LNCAP (cell line): ENCODE data around the gene NCK1.

Source experiments
- TF ChIP-seq, protein P1 (sequence below): fragments of 450-650 bp; IDR thresholded peaks from 2 replicates; pipeline ENCODE4 v1.5.1; 2017; ENCODE audit warnings: mild to moderate bottlenecking

Gene NCK1

DNA sequence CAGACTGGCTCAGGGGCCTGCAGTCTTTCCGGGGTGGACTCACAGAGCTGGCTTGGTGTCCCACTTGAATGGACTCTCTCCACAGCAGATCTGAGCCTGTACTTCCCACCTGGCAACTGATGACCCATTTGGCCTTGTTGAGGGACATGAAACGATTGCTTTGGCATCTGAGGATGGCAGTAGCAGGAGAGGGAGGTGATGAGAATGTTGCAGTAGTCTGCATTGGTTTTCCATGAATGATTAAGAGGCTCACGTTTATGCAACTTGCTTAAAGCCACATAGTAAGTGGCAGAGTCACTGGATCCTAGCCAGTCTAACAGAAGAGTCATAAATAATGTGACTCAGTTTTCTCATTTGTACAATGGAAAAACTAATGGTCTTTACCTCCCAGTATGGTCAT lies 117.7 kb downstream of the NCK1 start:
- TF ChIP-seq, protein P1, sequence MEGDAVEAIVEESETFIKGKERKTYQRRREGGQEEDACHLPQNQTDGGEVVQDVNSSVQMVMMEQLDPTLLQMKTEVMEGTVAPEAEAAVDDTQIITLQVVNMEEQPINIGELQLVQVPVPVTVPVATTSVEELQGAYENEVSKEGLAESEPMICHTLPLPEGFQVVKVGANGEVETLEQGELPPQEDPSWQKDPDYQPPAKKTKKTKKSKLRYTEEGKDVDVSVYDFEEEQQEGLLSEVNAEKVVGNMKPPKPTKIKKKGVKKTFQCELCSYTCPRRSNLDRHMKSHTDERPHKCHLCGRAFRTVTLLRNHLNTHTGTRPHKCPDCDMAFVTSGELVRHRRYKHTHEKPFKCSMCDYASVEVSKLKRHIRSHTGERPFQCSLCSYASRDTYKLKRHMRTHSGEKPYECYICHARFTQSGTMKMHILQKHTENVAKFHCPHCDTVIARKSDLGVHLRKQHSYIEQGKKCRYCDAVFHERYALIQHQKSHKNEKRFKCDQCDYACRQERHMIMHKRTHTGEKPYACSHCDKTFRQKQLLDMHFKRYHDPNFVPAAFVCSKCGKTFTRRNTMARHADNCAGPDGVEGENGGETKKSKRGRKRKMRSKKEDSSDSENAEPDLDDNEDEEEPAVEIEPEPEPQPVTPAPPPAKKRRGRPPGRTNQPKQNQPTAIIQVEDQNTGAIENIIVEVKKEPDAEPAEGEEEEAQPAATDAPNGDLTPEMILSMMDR: no peak

DNA sequence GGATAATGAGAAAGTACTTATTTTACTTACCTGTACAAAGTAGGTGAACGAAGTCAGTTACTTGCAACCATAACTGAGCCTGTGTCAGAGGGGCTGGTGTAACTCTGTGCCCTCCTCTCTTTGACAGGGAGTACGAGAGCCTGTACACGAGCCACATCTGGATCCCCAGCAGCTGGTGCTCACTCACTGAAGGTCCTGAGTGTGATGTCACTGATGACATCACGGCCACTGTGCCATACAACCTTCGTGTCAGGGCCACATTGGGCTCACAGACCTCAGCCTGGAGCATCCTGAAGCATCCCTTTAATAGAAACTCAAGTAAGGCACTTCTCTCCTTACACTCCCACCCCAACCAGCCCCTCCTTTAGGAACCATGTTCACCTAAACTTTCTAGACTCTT lies 120.0 kb downstream of the NCK1 start:
- TF ChIP-seq, protein P1: no peak

DNA sequence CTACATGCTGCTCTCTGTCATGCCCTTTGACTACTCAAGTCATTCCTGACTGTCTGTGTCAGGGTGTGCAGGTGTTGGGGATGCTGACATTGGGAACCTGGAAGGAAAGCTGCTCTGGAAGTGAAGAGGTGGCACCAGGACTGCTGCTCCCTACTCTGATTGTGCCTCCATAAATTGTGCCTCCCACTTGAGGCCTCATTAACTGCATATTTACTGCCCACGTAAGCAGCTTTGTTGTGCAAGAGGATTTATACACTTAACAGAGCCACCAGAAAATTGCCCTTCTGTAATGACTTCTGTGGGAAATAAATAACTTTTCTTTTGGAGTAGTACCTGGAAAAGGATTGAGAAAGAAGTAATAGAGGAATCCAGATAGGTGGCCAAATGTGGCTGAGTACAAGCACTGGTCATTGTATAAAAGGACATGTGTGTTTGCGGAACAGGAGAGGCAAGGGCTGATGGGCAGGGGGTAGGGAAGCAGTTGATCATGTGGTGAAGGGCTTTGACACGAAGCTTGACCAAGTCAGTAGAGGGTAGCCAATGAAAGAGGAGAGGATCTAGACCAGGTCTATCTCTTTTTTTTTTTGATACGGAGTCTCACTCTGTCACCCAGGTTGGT lies 120.6 kb downstream of the NCK1 start:
- TF ChIP-seq, protein P1: no peak

DNA sequence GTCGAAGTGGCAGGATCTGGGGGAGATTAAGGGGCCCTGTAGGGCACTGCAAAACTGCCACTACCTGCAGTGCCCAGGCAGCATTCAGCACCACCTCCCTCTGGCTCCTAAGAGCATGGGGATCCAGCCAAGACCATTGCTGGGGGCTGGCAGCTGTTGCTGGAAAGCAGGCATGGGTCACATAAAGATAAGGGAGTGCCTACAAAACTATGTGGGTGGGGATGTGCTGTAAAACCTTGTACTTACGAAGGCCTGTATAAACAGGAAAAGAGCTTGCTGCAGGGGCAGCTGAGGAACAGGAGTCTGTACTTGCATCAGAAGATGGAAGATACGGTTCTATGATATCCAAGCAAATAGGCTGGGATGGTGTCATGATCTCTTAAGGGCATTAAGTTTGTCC lies 122.8 kb downstream of the NCK1 start:
- TF ChIP-seq, protein P1: no peak

DNA sequence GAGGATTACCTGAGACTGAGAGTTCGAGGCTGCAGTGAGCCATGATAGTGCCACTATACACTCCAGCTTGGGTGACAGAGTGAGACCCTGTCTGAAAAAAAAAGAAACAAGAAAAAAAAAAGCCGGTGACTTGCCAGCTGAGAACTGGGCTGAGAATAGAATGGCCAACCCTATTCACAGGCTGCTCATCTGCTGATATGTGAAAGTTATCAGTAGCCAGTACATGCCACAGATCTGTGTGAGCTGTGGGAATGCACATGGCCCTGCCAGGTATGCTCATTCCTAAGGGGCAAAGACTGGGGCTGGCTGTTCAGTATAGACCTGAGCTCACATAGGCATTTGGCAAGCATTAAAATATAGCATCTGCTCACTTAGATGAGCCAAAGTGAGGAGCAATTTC lies 126.6 kb downstream of the NCK1 start:
- TF ChIP-seq, protein P1: no peak

DNA sequence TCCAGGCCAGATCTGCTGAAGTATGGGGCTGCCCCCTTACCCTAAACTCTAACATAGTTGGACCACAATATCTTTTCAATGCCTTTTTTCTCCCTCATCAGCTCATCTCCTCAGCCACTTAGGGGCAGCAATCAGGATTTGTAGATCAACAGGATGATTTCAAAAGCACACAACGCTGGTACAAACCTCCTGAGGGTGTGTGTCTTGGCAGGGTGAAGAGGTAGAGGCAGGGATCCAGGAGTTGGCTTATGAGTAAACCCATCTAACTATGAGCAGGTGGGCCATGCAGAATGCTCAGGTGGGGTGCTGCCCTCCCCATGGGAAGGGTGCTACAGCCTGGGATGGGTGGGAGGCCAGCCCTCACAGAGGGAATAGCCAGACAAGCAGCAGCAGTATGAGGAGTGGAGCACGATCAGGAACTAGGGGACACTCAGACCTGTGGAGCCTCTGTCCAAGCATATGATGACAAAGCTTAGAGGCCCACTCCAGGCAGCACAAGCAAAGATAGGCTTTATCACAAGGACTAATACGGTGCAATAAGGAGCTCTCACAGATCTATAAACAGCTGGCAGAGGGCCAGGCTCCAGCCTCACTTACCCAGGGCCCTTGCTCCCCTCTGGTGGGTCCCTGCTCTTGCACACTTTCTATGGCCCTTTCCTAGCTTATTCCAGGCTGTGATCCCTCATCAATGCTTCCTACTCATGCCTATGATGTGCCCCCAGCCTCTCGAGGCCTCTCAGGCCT lies 127.9 kb downstream of the NCK1 start:
- TF ChIP-seq, protein P1: no peak

DNA sequence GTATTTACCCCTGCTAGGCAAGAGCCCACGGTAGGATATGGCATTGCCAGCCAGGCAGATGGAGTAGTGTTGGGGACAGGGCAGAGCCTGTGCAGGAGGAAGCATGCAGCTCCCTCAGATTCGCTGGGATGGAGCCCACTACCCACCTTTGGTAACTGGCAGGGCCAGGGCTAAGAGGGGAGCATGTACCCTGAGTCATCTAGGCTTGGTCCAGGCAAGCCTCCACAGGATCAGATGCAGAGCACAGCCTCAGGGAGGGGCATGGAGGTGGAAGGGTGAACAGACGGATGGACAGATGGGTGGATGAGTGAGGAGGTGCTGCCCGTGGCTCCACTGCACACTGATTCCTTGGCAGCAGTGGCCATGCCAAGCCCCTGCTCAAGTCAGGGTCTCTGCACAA lies 128.8 kb downstream of the NCK1 start:
- TF ChIP-seq, protein P1: no peak
